Gastroesophageal sphincter (tissue), 4 donors: ENCODE data around the gene TSSK3. TPM values are rescaled to one million over a fixed set of nuclear protein-coding genes. Genes with fewer than 3 reads are reported as not detected.

ENCODE experiments used
- ATAC-seq: fragments of 150-250 bp; one replicate; pipeline ENCODE4 v1.9.1; 2016; ENCODE audit warnings: mild to moderate bottlenecking, moderate library complexity
- H3K27ac ChIP-seq, 4 donors: fragments of 200-600 bp; sonication (generic) in 3 of 4; 1 replicate in 3 of 4; 2 replicates in 1 of 4; pipeline ENCODE4 v1.5.1; 2016 to 2019
- H3K27me3 ChIP-seq: fragments of 200-600 bp; sonication (generic); one replicate; pipeline ENCODE4 v1.5.1; 2019
- H3K36me3 ChIP-seq, 2 donors: fragments of 200-600 bp; sonication (generic); one replicate each; pipeline ENCODE4 v1.5.1; 2019; ENCODE audit warnings: control low read depth in 1 of 2
- H3K4me1 ChIP-seq, 3 donors: fragments of 200-600 bp; sonication (generic); 1 replicate in 2 of 3; 2 replicates in 1 of 3; pipeline ENCODE4 v1.5.1; 2016 to 2019; ENCODE audit warnings: control low read depth in 2 of 3
- H3K4me3 ChIP-seq, 2 donors: fragments of 200-600 bp; sonication (generic); one replicate each; pipeline ENCODE4 v1.5.1; 2019; ENCODE audit warnings: mild to moderate bottlenecking in 1 of 2, moderate library complexity in 1 of 2
- H3K9me3 ChIP-seq, 3 donors: fragments of 200-600 bp; sonication (generic); one replicate each; pipeline ENCODE4 v1.5.1; 2017 to 2019; ENCODE audit warnings: control low read depth in 2 of 3
- CTCF ChIP-seq, 4 experiments: fragments of 200-600 bp in 2 of 4; fragments of 450-650 bp in 2 of 4; sonication (generic) in 1 of 4; IDR thresholded peaks; one replicate each; pipeline ENCODE4 v1.5.1; 2017 to 2019; ENCODE audit warnings: antibody characterized with exemption in 4 of 4, mild to moderate bottlenecking in 2 of 4, moderate library complexity in 2 of 4
- EP300 ChIP-seq: sonication (generic); formaldehyde crosslinking; IDR thresholded peaks from one replicate; pipeline ENCODE4 v1.6.1; 2017; ENCODE audit warnings: antibody characterized with exemption, mild to moderate bottlenecking
- POLR2A ChIP-seq, 2 donors: fragments of 450-650 bp; IDR thresholded peaks; one replicate each; pipeline ENCODE4 v1.6.1; 2017; ENCODE audit warnings: antibody characterized with exemption in 2 of 2, mild to moderate bottlenecking in 2 of 2, moderate library complexity in 1 of 2
- POLR2AphosphoS5 ChIP-seq: sonication (generic); formaldehyde crosslinking; IDR thresholded peaks from one replicate; pipeline ENCODE4 v1.6.1; 2017; ENCODE audit warnings: antibody characterized with exemption
- WGBS, 2 donors: methylation state at CpG; one replicate each; pipeline ENCODE4 v1.1.5; 2018; ENCODE audit warnings: low coverage in 1 of 2; 5-methylcytosine and 5-hydroxymethylcytosine counted together
- total RNA-seq, 4 donors: library from RNA; depleted of rRNA; stranded (reverse); fragments of >200 nt; gene quantifications; one replicate each; pipeline ENCODE4 v1.1.0, GENCODE V29; 2016

Gene TSSK3
- total RNA-seq, 4 donors from 2014 or later = 3.6 TPM; not detected in 3

- Histone ChIP-seq H3K27me3 (no peaks in the 10 kb centered on the region), H3K4me3 (no peak overlapping the region), H3K27ac (peak overlapping the region in 1 of 4 donors; percentile 10), H3K36me3 (peaks cover 0 to 5% of the 10 kb centered on the region in 2 donors), H3K4me1 (peaks cover 0 to 47% (median 17%) of the 10 kb centered on the region in 3 donors), H3K9me3 (no peaks in the 10 kb centered on the region)
- WGBS, 2 donors = 72% methylated on average over 7 of the region's 16 CpGs; no CpG with 5 or more reads in 1 of the 2 donors
- no peak for TF ChIP-seq POLR2AphosphoS5
- no peak for TF ChIP-seq POLR2A (IDR thresholded peaks at IDR 0.05)
- TF ChIP-seq EP300 = no peak
- no peak for TF ChIP-seq CTCF (IDR thresholded peaks at IDR 0.05)
- no peak for ATAC-seq
Measured at GRCh38 chr1:32337855-32338636, 24.3 kb upstream of the TSSK3 start.

- Histone ChIP-seq H3K4me3 (no peak overlapping the region), H3K9me3 (no peaks in the 10 kb centered on the region), H3K36me3 (no peaks in the 10 kb centered on the region), H3K27ac (no peak overlapping the region), H3K4me1 (peaks cover 0 to 47% (median 17%) of the 10 kb centered on the region in 3 donors), H3K27me3 (no peaks in the 10 kb centered on the region)
- no peak for TF ChIP-seq POLR2A (IDR thresholded peaks at IDR 0.05)
- no peak for TF ChIP-seq EP300
- no peak for TF ChIP-seq CTCF (IDR thresholded peaks at IDR 0.05)
- TF ChIP-seq POLR2AphosphoS5 = no peak
- no peak for ATAC-seq
- WGBS, 2 donors = 71 to 89% methylated on average over 4 to 9 of the region's 14 CpGs
Measured at GRCh38 chr1:32338637-32339145, 23.6 kb upstream of the TSSK3 start.

GRCh38 chr1:32339363-32339978, 22.9 kb upstream of the TSSK3 start:
- H3K9me3 ChIP-seq = no peaks in the 10 kb centered on the region
- H3K36me3 ChIP-seq = no peaks in the 10 kb centered on the region
- no peak overlapping the region for H3K27ac ChIP-seq
- ATAC-seq = no peak
- H3K4me3 ChIP-seq = no peak overlapping the region
- H3K4me1 ChIP-seq = peaks cover 0 to 42% (median 17%) of the 10 kb centered on the region in 3 donors
- H3K27me3 ChIP-seq = no peaks in the 10 kb centered on the region
- no peak for TF ChIP-seq POLR2AphosphoS5
- TF ChIP-seq POLR2A (IDR thresholded peaks at IDR 0.05) = no peak
- no peak for TF ChIP-seq EP300
- no peak for TF ChIP-seq CTCF (IDR thresholded peaks at IDR 0.05)
- 67 to 86% methylated on average over 1 to 2 of the region's 5 CpGs for WGBS, 2 donors

- Histone ChIP-seq H3K9me3 (no peaks in the 10 kb centered on the region), H3K27ac (no peak overlapping the region), H3K27me3 (no peaks in the 10 kb centered on the region), H3K4me1 (peaks cover 0 to 24% (median 9%) of the 10 kb centered on the region in 3 donors), H3K4me3 (no peak overlapping the region), H3K36me3 (no peaks in the 10 kb centered on the region)
- TF ChIP-seq POLR2A (IDR thresholded peaks at IDR 0.05) (no peak), CTCF (IDR thresholded peaks at IDR 0.05) (no peak), EP300 (no peak), POLR2AphosphoS5 (no peak)
- ATAC-seq = no peak
- WGBS, 2 donors = 78 to 95% methylated on average over 7 to 9 of the region's 11 CpGs
Measured at GRCh38 chr1:32341186-32341757, 21.1 kb upstream of the TSSK3 start.
